NCI-H1092 treated with DMSO at 0.1 percent for 48 hours (cell line): Measurements from ENCODE around the gene GCHFR.

Experiments used
- DNase-seq: peaks from one replicate; lab custom pipeline; 2025; lab: John Stamatoyannopoulos, UW

GCHFR gene

GRCh38 chr15:40754883-40755811 lies 8.7 kb upstream of the GCHFR start, which contains the start of gene RMDN3:
TSS of gene RMDN3 (minus strand) at chr15:40755254. CDS start at chr15:40754783, 471 bp downstream.
- peak; percentile 85 for DNase-seq

DNA sequence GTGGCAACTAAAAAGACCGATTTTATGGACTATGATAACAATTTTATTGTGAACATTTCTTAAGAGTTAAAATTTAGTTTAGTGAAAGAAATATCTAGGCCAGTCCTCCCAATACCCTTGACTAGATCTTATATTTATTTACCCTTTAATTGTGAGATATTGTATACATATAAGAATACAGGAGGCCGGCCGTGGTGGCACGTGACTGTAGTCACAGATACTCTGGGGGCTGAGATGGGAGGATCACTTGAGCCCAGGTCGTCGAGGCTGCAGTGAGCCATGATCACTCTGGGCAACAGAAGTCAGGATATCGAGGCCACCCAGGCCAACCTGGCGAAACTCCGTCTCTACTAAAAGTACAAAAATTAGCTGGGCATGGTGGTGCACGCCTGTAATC lies 8.1 kb upstream of the GCHFR start:
- DNase-seq = peak; percentile 38

DNA sequence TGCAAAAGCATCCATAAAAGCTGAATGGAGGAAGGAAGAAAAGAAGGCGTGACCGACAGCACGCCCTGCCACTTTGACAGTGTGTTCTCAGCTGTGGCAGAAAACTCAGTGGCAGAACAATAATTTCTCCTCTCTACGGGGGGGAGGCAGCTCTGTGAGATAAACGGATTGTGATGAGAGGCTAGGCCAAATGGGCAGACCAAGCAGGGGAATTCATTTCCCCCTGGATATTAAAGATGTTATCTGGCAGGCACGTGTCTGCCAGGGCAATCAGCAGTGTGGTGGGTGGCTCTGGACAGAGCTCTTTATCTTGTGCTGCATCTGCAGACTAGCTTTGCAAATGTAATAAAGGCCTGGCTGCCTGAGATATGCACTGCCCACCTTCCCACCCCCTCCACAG lies 6.9 kb upstream of the GCHFR start:
- DNase-seq = no peak

GRCh38 chr15:40759961-40760360 lies 3.9 kb upstream of the GCHFR start:
- no peak for DNase-seq

DNA sequence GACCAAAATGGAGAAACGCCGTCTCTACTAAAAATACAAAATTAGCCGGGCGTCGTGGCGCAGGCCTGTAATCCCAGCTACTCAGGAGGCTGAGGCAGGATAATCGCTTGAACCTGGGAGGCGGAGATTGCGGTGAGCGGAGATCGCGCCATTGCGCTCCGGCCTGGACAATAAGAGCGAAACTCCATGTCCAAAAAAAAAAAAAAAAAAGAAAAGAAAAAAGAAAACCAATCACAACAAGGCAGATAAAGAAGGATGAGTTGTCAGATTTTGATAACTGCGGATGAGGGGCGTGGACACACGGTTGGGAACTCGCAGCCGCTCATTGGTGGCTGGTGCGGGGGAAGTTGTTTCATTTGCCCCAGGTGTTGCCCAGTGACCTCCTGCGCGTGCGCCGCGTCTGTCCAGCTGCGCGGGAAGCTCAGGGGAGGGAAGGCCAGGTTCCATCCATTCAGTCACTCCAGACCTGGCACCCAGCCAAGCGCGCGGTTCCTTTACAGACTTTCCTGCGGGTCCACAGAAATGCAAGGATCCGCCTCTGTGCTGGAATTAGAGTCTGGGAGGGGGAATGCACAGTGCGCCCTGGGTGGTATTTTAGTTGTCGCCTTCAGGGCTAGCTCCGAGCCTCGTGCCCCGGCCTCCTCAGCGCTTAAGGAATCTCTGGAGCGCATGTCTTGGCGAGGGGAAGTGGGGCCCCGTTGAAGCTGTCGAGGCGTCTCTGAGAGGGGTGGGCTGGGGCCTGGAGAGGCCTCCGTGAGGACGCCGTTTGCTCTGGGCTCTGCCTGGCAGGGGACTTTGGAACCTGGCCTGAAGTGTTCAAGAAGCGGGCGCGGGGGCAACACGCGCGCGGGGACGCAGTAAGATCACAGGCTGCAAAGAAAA lies 708 bp upstream of the GCHFR start:
- peak; percentile 49 for DNase-seq

DNA sequence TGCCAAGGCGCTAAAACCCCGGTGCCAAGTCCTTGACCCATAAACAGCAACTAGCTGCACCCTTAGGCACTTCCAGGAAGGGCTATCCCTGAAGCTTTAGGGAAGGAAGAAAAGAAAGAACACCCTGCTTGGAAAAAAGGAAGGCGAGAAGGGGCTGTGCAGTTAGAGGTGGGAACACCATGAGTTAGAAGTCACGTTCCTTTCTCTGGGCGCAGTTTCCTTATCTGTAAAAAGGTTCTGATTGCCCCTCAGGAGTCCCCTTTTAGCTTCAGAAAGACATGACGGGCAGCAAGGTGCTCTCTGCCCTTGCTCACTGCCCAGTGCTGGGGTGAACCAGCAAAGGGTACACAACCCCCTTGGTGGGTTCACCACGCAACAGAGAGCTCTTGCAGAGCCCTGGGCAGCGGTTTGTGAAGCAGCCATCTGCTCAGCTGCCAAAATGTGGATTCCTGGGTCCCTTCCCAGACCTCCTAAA lies 798 bp downstream of the GCHFR start:
- no peak for DNase-seq

DNA sequence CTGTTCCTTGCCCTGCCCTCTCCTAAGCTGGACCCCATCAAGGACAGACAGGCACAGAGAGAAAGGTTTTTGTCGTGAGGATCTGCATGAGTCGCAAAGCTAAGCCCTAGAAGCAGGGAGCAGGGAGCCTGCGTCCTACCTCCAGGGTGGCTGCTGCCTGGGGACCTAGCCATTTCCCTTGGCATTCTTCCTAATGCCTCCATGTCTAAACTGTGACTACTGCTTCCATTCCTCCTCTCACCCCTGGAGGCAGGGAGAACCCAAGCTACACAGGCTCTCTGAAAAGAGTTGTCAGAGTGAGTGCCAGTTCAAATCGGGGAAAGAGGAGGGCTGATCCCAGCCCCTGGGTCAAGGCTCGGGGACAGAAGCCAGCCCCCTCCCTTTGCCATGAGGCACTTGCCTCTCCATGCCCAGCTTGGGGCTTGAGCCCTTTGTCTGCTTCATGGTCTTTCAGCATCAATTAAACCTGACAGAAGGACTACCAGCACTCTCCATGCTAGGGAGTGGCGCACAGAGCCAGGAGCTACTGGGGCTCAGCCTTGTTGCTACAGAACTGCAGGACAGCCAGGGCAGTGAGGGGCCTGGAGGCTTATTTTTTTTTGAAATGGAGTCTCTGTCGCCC lies 2.4 kb downstream of the GCHFR start:
- no peak for DNase-seq

DNA sequence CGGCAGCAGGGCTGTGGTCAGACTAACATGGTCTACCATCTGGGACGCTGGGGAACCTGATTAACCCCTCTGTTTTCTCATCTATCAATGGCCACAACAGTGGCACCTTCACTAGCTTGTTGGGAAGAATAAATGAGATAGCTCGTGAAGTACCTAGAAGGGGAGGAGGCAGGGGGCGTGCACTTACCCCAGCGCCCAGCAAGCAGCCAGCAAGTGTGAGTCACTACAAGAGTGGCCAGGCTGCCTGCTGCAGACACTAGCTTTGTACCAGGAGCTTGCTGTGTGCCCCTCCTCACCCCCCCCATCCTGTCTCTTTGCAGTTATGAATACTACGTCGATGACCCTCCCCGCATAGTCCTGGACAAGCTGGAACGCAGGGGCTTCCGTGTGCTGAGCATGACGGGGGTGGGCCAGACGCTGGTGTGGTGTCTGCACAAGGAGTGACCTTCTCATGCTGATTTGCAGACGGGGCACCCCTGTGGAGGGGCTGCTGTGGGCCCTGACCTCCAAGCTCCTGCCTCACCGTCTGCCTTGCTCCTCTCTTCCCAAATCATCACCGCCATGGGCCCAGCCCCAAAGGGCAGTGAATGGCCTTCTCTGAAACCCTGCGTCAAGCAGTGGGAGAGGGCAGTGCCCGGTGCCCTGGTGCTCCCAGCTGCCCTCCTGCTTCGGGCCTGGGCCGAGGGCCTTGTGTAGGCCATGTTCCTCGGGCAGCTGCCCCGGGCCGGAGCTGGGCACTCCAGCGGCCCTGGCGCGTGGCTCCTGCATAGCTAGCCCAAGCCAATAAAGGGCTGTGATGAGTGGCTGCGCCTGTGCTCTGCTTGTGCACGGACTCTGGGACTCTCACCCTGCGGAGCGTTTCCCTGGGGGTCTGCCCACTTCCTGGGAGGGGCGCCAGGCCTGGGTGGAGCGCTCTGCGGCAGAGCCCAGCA lies 3.3 kb downstream of the GCHFR start:
- no peak for DNase-seq

- DNase-seq = no peak
These were observed 4.1 kb downstream of the GCHFR start for GRCh38 chr15:40767838-40768500.

DNA sequence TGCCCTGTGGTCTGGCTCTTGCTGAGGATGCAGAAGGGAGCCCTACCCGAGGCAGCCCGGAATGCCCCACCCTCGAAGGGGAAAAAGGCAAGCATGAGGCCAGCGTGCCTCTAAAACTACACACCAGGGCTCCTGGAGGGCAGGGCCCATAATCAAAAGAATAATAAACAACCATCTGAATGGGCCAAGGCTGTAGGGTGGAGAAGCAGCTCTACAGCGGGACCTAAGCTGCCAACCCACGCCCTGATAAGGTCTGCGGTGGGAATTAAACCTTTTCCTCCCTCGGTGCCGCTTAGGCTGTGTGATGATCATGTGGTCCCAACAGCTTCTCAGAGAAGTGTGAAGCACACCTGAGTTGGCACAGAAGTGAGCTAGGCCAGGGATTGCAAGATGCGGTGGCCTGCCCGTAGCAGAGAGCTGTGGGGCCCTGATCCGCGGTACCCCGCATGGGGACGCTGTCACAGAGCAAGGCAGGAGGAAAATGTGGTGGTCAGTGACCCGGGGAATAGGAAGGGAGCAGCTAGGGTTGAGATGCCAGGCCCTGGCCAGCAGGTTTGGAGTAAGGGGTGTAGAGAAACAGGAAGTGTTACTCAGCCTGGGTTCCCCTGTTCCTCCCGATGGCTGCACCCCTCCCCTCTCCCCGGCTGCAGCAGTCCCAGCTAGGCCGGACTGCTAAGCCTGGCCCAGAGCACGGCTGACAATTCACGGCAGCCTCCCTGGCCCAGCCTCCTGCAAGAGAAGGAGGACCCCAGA lies 4.8 kb downstream of the GCHFR start:
- no peak for DNase-seq

DNA sequence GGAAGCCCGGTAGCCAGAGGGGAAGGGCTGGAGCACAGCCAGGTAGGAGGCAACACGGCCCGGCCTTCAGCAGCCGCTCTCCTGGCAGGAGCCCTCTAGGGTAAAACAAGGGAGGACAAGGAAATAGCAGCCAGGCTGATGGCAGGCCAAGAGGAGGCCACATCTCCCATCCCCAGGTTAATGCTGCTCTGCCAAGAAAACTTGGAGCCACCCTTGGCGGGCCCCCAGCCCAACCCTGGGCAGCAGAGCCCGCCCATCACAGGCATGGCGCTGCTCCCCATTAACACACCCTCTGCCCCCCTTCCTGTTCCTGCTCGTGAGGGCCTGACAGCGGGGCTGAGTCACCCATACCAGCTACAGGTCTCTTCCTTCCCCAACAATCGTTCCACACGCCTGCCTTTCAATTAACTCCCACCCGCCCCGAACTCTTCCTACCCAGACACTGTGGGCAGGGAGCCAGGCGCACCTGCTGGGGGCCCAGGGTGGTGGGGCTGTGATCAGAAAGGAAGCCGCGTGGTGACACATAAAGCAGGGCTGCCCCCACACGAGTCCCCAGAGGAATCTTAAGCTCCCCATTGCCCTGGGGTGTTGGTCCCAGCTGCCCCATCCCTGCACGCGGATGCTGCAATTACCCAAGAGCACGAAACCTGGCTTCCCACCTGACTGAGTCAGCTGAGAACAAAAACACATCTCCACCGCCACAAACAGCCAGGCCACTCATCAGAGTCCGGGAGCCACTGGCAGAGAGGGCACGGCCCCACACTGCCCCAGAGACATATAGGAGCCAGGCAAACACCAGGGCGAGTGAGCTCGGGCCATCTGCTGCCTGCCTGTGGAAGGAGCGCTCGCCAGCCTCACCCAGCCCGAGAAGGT lies 5.6 kb downstream of the GCHFR start, which contains the start of gene C15orf62:
TSS of gene C15orf62 (plus strand) at position 707 of the 873 bp plus-strand sequence. CDS start 516 bp downstream, outside the sequence.
- peak; percentile 74 for DNase-seq

GRCh38 chr15:40770147-40770721 lies 6.4 kb downstream of the GCHFR start:
- DNase-seq = peak; percentile 46

DNA sequence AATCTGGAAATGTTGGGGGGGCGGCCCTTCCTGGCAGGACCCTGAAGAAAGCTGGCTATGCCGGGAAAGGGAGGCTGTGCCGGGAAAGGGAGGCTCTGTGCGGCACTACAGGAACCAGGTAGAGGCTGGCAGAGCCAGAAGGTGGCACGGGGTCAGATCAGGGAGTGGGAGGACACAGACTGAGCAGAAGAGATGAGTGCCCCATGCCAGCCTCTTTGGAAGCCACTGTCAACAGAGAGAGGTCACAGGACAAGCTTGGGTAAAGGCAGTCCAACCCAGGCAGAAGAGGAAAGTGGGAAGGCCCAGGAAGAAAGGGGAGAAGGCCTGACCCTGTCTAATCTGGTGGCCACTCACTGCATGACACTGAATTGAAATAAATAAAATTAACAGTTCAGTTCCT lies 7.4 kb downstream of the GCHFR start:
- DNase-seq = no peak

DNA sequence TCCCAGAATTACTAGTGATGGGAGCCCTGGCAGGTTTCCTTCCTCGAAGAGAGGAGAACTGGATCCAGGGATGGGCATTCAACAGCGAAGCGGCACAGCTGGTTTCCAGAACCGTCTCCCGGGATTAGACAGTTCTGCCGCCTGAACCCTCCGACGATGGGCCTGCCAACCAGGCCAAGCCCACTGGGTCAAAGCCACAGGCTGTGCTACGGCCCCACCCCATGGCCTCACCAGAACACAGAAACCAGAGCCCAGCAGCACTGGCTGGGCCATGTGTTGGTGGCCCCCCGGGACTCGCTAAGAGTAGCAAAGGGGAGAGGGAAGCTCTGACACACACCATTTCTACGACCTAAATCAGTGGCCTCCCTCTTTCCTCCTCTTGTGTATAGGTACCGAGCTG lies 8.1 kb downstream of the GCHFR start:
- no peak for DNase-seq

DNA sequence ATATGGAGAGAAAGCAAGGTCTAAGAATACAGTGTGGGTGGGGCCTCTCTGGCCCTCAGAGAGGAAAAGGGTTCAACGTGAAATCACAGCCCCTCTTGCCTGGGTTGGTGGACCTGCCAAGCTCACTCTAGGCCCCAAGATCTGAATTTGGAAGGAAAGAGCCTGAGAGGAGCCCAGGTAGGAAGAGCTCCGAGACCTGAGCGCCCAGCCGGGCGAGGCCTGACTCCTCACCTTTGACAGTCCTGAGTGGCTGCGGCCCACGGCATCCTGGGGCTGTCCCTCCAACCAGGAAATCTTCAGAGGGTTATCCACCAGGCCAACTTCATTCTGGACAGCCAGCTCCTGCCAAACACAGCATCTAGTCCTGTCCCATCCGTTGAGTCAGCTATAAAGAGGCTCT lies 9.6 kb downstream of the GCHFR start:
- DNase-seq = no peak

DNA sequence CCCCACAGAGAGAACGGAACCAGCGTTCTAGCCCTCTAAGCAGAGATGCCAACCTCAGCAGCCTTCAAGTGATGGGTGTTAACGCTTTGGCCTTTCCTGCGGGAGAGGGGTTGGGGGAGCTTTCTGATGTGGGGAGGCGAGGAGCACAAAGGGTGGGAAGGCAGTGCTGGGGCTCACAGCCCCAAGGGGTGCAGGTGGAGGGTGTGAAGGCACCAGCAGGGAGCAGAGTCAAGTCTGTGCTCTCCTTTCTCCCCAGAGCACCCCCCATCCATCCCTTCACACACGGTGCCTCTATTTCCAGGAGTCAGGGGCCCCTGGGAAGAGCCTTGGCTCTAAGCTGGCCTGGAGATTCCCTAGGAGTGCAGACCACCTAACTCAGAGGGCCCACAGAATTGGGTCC lies 10.0 kb downstream of the GCHFR start:
- DNase-seq = no peak

DNA sequence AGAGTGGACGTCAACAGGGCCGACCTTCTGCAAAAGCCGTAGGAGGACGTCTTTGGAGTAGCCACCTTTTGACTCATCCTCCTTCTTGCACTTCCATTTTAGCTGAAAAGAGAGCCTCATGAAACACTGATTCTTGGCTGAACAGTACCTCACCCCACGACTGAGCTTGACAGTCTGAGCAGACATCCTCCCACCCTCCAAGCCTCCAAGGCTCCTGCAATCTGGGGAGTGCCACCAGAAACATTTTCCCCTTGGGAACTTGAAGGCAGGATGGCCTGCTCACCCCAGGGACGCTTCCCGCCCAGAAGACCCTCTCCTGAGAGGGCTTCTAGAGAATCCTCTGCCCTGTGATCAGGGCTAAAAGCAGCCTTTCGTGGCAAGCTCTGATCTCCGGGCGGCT lies 11.1 kb downstream of the GCHFR start:
- no peak for DNase-seq
